Measurements from ENCODE around the gene PDE4C.
A peak's percentile ranks its signal among the peaks of the same experiment; 100 is the strongest.

The PDE4C gene

GRCh38 chr19:18225702-18226468 is at the start of gene PDE4C:
TSS of gene PDE4C (minus strand) at chr19:18226438. CDS start at chr19:18226415, 23 bp downstream.
- no peak for DNase-seq (ENCODE audit: low read depth)

- peak; percentile 54 for DNase-seq (ENCODE audit: low read depth)
Observed at GRCh38 chr19:18274781-18275356, 48.6 kb upstream of the PDE4C start.

- no peak for DNase-seq (ENCODE audit: low read depth)
Observed at GRCh38 chr19:18274219-18274780, 48.1 kb upstream of the PDE4C start, which contains the start of gene IQCN. TSS of gene IQCN (minus strand) at chr19:18274452. CDS start at chr19:18269478, 4,974 bp downstream.

GRCh38 chr19:18273561-18274218 is 47.5 kb upstream of the PDE4C start:
- no peak for DNase-seq (ENCODE audit: low read depth)

GRCh38 chr19:18271433-18271841 is 45.2 kb upstream of the PDE4C start:
- no peak for DNase-seq (ENCODE audit: low read depth)

GRCh38 chr19:18270326-18270725 is 44.1 kb upstream of the PDE4C start:
- DNase-seq (ENCODE audit: low read depth) = no peak

- DNase-seq (ENCODE audit: low read depth) = no peak
Observed at GRCh38 chr19:18269070-18269723, 43.0 kb upstream of the PDE4C start.

GRCh38 chr19:18266771-18267686 is 40.8 kb upstream of the PDE4C start:
- DNase-seq (ENCODE audit: low read depth) = no peak

GRCh38 chr19:18265582-18265981 is 39.3 kb upstream of the PDE4C start:
- DNase-seq (ENCODE audit: low read depth) = no peak

- DNase-seq (ENCODE audit: low read depth) = no peak
Observed at GRCh38 chr19:18264971-18265540, 38.8 kb upstream of the PDE4C start.

GRCh38 chr19:18264137-18264854 is 38.1 kb upstream of the PDE4C start:
- no peak for DNase-seq (ENCODE audit: low read depth)

- DNase-seq (ENCODE audit: low read depth) = no peak
Observed at GRCh38 chr19:18263324-18264136, 37.3 kb upstream of the PDE4C start.

- DNase-seq (ENCODE audit: low read depth) = no peak
Observed at GRCh38 chr19:18262917-18263316, 36.7 kb upstream of the PDE4C start.

- no peak for DNase-seq (ENCODE audit: low read depth)
Observed at GRCh38 chr19:18262144-18262543, 35.9 kb upstream of the PDE4C start.

- no peak for DNase-seq (ENCODE audit: low read depth)
Observed at GRCh38 chr19:18261474-18261873, 35.2 kb upstream of the PDE4C start.

GRCh38 chr19:18259893-18260292 is 33.7 kb upstream of the PDE4C start:
- no peak for DNase-seq (ENCODE audit: low read depth)

GRCh38 chr19:18257503-18258470 is 31.5 kb upstream of the PDE4C start:
- DNase-seq (ENCODE audit: low read depth) = no peak

Measured in HS-27A (cell line).